HG02610 (cell line): Measurements from ENCODE around the gene FDX1.

Source experiments
- ATAC-seq: cut with Tn5 transposase; IDR thresholded peaks from one replicate; pipeline ENCODE4 v1.9.1; 2021; ENCODE audit warnings: mild to moderate bottlenecking, moderate library complexity; ENCODE audit not compliant: unreplicated experiment

Gene FDX1

DNA sequence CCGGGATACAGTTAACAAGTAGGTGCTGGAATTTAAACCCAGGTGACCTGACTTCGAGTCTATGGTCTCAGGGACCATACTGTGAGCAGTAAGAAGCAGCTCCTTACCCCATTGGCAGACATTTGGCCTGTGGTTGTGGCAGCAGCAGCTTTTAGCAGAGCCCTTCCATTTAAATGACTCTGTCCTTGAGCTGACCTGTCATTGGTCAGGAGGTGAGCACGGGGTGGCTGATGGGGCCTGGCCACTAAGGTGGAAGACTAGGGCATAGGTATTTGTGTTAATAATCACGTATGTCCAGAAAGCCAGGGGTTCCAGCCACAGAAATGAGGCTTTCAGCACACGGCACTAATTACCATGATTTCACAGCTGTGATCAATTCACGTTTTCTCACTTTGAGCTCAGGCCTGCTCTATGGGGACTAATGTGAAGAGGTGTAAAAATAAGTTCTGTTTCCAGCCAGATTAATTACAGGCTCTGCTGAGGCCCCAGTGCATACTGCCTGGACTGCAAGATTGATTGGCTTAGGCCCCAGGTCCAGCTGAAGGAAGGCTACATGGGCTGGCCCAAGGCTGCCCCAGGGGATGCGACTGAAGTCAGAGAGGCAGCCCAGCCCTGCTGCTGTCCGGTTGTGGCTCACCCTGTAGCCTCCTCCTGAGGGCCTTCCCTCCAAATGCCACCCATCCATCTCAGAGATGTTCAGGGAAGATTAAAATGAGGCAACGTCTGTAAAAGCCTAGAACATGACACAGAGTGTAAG lies 76.0 kb downstream of the FDX1 start:
- no peak for ATAC-seq

DNA sequence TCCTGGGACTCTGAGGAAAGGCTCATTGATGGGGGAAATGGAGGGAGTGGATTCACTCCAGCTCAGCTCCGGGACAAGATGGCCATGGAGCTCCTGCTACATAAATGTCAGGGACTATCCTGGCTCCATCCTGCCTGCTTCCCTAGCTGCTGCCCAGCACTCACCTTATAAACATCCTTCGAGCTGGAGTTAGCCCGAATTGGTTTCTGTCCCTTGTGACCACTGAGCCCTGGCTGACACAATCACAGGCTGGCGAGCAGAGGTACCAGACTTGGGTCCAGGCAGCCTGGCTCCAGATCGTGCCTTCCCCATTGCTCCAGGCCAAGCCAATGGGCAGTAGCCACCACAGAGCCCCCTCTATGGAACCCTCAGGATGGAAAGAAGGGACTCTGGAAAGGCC lies 77.6 kb downstream of the FDX1 start:
- no peak for ATAC-seq

DNA sequence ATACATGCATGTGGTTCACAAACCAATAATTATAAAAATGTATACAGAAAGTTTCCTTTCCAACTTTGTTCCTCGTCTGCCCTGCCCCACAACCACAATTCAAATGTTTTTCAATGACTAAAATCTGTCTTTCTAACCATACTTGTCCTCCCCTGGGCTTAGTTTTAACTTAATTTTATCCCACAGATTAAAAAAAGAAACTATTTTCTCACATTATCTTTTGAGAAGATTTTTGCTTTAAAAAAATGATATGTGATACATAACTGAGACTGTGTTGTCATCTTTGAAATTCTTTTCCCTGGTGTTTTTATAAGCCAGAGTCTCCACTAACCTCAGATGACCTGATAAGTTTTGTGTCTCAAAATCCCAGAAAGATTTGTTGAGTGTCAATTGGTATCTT lies 79.0 kb downstream of the FDX1 start:
- no peak for ATAC-seq

DNA sequence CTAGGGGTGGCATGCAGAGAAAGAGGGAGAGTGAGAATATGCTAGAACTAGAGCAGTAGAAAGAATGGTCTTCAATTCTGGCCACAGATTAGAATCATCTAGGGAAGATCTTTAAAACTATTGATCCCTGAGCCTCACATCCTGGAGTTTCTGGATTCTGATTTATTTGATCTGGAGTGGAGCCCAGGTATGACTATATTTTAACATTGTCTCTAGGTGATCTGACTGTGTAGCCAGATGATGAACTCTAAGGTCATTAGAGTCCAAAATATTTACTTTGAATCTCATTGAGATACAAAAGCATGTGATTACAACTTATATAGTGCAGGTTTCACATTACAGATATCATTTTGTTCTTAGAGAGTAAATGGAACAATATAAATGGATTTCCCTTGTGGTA lies 79.7 kb downstream of the FDX1 start:
- ATAC-seq, result no peak

DNA sequence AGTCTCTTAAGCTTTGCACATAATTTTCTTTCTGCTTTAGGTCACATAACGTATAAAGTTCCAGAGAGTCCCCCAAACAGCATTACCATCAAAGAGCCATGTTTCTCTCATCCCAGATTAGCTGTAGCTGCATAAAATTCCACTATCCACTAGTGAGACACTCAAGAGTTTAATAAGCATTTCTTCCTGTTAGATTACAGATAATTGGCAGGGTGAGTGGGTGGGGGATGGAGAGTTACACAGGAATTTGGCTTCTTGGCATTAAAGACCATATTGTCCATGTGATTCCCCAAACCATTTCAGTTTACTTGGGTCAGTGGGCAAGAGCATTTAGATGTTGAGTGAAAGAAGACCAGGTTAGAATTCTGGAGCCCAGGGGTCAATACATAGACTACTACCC lies 82.3 kb downstream of the FDX1 start:
- ATAC-seq, result no peak

DNA sequence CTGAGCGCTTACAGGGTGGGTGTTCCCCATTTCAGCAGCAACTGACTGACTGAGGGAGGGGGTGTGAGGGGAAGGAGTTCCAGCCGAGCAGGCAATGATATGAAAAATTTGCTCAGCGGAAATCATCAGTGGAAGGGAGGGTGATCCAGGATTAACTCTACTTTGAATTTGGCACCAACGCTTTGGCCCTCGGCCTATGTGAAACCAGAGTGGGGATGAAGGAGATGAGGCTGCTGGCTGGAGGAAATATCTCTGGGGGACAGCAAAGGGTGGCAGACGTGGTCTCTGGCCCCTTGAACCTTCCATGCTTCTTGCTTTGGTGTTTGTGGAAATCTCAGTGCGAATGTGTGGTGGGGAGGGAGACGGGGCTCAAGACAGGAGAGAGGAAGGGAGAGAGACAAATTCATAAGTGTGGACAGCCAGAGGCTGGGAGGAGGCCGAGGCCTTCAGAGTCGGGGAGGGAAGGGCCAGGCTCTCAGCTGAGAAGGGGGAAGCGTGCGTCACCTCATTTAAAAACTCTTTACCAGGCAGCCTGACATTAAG lies 83.6 kb downstream of the FDX1 start:
- ATAC-seq, result no peak

DNA sequence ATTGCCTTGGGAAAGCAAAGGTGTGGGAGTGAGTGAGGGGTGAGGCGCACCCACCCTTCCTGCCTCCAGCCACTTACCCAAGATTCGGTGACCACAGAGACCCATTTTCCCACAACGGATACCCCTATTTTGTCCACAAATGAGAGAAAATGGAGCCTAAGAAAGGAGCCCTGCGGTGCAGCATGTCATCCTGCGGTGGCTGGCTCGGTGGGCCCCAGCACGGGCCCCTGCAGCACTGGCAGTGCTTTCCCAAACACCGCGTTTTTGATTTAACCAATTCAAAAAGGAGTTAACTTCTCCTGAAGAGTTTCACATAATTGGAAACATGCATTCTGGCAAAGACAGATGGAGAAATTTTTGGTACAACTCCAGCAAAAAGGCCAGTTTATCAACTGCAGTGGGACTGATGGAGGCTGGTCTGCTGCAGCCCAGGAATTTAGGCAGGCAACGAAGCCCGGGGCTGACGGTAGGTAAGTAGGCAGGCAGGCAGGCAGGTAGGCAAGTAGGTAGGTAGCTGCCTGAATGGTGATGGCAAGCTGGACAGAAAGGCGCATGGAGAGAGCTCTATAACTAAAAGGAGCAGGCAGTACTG lies 84.2 kb downstream of the FDX1 start:
- no peak for ATAC-seq
